GM18870 (cell line): ENCODE data around the gene TUBGCP5.
"Not testable (repeated sequence)": the region's sequence is repeated elsewhere in the genome, so short reads cannot be mapped to it uniquely, and the experiment has no call there.

Experiments
- ATAC-seq: cut with Tn5 transposase; IDR thresholded peaks from one replicate; pipeline ENCODE4 v1.9.1; 2021; ENCODE audit warnings: moderate library complexity; ENCODE audit not compliant: unreplicated experiment

TUBGCP5 gene

DNA sequence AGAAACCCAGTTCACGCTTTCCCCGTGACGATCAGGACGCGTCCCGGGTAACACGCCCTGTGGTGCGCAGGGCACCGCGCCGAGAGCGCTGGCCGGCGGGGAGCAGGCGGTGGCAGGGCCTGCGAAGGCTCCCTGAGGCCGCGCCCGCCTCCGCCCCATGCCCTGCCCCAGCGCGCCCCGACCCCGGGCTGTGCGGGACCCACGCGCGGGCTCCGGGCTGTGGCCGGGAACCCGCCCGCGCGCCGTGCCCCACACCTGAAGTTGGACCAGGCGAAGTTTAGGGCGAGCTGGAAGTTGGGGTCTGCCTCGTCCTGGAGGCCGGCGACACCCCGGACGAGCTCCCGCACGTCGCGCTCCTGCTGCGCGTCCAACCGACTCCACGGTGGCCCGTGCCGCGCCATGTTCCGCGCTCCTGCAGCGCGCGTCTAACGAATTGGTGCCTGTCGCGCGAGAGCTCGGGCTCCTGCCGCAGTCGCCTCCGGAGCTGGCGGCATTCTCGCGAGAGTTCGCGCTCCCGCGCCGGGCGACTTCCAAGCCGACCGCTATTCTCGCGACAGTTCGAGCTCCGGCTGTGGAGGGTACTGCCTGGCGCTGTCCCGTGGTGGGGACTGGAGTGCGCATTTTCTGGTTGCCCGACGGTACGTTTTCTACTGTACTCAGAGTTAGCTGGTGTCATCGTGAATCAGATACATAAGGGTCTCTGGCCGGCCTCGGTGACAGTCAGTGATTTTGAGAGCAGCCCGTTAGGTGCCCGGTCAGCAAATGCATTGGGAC, at the start of gene TUBGCP5:
TUBGCP5 (minus strand) TSS at position 427 of the 774 bp plus-strand sequence; CDS start at position 401, 26 bp downstream.
- peak; percentile 83 for ATAC-seq

DNA sequence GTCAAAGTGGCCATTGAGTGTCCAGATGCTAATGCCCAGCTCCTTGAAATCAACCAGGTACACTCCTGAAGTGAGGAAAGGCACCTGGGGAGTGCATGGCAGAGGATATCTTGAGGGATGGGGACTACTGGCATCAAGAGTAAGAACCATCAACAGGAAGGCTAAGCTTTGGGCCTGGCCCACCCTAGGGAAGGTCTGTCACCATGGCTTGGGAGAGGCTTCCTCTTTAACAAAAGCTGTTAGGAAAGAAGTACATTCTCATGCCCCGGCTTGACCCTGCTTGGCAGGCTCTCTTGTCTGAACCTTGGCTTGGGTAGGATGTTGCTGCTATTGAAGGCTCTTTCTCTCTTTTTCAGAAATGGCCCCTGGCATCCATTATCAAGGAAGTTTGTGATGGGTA, 43.7 kb upstream of the TUBGCP5 start:
- no peak for ATAC-seq

DNA sequence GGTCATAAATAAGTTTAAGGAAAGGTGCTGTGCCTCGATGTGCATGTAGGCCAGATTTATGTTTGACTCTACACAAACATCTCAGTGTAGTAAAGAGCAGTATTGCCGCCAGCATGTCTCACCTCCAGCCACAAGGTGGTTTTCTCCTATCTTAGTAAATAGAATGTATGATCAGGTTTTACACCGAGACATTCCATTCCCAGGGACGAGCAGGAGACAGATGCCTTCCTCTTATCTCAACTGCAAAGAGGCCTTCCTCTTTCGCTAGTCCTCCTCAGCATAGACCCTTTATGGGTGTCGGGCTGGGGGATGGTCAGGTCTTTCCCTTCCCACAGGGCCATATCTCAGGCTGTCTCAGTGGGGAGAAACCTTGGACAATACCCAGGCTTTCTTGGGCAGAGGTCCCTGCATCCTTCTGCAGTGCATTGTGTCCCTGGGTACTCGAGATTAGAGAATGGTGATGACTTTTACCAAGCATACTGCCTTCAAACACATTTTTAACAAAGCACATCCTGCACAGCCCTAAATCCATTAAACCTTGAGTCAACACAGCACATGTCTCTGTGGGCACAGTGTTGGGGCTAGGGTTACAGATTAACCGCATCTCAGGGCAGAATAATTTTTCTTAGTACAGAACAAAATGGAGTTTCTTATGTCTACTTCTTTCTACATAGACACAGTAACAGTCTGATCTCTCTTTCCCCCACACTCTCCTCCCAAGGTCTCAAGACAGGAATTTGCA, 42.8 kb upstream of the TUBGCP5 start:
- ATAC-seq: not testable (repeated sequence)

DNA sequence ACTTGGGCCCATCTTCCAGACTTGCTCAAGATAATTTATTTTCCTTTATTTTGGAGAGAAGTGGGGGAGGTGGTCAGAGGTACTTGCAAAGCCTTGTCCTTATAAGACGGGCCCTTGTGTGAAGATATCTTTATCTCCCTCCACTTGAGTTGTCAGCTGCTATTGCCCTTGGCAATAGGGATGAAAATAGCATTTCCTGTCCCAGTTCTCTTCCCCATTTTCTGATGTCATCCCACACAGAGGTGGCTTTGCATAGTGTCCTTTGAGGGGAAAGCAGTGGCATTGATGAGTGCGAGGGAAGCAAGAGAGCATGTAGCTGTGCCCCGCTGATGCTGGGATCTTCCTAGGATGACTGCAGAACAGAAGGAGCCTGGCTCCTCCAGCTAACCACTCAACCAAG, 41.9 kb upstream of the TUBGCP5 start:
- ATAC-seq: no peak

DNA sequence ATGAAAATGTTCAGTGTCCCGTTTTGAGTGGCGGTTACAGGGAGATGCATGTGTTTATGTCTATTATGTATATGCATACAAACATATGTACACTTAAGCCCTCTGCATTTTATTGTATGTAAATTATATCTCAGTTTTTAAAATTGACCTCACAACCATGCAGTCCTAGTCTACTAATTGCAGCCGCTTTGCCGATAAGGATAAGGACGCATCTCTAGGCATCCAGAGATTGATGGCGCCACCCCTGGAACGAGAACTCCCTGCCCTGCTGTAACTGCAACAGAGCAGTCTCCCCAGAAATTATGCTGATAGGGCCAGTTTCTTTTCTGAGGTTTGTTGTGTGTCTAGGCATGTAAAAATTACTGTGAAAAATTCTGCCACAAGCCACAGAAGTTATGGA, 40.4 kb upstream of the TUBGCP5 start:
- ATAC-seq: no peak

DNA sequence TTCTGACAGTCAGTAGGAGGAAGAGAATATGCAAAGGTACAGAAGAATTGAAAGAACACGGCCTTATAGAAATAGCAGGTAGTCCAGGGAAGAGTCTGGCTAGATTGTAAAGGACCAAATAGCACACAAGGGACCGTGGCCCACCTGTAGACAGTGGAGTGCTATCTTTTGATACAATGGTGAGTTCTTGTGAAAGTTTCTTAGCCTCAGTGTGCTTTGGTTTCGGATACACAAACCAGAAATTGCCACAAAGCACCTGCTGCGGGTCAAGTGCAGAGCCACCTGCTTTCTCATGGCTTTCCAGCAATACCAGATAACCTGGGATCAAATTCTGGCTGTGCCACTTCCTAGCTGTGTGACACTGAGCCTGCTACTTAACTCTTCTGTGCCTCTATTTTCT, 36.6 kb upstream of the TUBGCP5 start:
- no peak for ATAC-seq

DNA sequence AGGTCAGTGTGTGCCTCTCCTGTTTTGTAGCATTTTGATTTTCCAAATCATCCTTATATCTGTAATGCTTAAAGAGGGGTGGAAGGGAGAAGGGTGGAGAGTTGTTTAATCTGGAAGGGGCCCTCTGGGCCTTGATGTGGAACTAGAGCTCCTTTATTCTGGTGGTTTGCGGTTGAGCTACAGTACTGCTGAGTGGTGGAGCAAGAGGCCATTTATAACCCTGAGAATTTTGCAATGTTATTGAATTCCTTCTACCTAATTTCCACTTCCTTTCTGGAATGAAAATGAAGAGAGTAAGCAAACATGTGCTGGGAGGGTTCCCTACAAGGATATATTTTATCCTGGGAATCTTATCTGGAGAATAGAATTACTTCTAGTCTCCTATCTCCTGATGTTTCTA, 35.3 kb upstream of the TUBGCP5 start:
- ATAC-seq: no peak

DNA sequence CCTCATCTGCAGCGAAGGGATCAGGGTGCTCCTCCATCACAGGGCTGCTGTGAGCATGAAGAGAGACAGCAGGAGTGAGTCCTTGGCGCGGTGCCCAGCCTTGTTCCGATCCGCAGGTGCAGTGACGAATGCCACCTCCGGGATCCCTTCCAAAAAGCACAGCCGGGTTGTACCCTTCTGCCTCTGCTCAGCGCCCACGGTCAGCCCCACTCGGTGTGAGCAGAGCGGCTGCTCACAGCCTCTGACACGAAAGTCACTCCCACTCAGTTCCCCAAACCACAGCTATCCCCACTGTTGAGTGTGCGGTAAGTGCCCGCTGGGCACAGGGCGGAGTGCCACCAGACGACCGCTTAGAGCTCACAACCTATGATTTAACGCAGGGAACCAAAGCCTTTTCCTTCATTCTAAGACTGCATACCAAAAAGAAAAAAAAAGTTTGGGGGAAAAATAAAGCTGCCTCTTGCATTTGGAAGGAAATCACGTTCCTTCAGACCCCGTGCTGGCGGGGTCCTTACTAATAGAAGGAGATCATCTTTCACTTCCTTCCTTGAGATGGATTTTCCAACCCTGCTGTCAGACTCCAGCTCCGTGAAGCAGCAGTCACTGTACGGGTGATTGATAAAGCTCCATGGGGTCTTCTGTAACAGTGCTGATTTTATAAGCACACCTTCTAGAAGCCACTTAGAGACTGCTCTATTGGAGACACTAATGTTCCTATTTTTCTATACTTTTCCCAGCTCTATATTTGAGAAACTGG, 34.7 kb upstream of the TUBGCP5 start:
- no peak for ATAC-seq

DNA sequence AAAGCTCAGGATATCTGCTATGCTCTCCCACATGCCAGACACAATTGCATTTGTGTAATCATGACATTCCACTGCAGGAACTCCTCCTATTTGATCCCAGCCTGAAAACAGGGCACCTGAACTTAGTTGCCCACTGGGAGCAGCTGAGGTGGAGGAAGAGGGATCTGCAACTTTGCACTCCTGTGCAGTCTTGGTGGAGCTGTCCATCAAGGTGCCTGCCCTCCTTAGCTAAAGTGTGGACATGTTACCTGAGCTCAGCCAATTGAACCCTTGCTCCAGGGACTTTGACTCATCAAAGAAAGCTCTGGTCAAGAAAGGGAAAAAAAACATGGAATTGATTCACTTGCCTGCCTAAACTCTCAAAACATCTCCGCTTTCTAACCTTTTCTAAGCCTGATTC, 33.3 kb upstream of the TUBGCP5 start:
- ATAC-seq: no peak

DNA sequence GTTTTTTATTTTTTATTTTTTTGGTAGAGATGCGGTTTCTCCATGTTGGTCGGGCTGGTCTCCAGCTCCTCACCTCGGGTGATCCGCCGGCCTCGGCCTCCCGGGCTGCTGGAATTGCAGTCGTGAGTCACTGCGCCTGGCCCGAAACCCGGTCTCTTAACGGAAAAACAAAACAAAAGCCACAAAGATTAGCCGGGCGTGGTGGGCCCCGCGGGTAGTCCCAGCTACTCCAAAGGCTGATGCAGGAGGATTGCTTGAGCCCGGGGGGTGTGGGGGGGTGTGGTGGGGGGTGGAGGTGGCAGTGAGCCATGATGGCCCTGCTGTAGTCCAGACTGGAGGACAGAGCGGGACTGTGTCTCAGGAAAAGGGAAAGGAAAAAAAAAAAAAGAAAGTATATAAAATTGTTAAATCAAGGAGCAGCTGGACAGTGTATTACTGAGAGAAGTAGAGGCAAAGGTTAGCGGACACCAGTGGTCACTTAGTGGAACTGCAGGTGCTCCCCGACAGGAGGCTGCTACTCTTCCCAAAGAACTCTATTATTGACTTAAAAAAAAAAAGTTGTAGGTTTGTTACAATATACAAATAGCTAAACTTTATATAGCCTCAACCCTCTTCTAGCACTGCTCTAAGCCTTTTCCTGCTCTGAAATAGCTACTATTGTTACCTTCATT, 30.3 kb upstream of the TUBGCP5 start:
- ATAC-seq: no peak

DNA sequence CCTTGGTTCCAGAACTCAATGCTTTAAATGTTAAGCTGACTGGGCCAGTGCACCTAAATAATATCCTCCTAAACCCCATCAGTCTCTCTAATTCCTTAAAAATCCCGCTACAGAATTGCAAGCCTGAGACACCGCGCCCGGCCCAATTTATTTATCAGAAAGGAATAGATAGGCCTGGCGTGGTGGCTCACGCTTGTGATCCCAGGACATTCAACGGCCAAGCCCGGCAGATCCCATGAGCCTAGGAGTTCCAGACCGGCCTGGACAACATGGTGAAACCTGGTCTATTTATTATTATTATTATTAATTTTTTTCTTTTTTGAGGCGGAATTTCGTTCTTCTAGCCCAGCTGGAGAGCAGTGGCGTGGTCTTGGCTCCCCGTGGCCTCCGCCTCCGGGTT, 28.0 kb upstream of the TUBGCP5 start:
- no peak for ATAC-seq

DNA sequence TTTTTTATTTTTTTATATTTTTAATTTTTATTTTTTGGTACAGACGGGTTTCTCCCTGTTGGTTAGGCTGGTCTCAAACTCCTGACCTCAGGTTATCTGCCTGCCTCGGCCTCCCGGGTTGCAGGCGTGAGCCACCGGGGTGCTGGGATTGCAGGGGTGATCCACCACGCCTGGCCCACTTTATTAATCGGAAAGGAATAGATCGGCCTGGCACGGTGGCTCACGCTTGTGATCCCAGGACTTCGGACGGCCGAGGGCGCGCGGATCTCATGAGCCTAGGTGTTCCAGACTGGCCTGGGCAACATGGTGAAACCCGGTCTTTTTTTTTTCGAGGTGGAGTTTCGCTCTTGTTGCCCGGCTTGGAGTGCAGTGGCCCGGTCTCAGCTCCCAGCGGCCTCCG, 26.5 kb upstream of the TUBGCP5 start:
- no peak for ATAC-seq

DNA sequence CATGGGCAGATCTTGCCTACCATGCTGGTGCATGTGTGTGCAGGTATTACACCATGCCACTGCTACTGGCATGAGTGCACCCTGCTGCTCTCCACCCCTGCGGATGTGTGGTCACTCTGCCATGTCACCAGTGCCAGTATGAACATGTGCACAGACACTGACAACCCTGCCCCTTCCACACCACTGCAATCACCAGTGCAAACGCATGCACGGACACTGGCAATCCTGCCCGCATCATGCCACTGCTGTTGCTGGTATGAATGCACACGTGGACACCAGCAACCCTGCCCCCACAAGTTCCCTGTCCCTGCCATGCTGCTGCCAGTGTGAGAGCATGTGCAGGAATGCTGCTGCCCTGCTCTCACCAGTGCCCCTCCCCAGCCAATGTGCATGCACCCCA, 24.8 kb upstream of the TUBGCP5 start:
- no peak for ATAC-seq

DNA sequence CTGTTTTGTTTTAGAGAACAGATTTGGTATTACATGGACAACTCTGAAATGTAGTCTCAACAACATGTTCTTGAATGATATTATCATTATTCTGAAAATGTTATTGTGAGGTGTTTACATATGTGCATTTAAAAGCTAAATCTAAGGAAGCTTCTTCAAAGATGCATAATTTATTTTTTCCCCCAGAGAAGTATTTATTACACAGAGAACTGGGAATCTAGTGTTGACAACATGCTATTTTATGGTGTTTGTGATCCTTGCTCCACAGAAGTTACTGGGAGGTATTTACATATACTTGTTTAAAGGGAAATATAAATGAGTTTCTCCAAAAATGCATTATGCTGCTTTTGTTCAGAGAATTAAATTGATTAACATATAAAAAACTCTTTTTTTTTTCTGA, 18.3 kb upstream of the TUBGCP5 start:
- no peak for ATAC-seq

DNA sequence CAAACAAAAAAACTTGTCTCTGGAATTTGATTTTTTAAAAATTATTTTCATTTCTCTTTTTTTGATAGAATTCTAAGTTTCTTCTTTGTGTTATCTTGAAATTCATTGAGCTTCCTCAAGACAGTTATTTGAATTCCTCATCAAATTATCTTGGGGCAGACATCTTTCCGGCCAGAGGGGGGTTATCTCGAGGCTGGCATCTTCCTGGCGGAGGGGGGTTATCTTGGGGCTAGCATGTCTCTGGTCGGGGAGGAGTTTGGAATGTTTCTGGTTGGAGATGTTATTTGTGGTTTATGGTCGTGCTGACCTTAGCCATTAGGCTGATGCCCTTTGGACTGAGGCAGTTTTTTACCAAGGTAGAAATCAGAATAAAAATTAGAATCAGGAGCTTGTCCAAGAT, 15.9 kb upstream of the TUBGCP5 start:
- ATAC-seq: no peak

DNA sequence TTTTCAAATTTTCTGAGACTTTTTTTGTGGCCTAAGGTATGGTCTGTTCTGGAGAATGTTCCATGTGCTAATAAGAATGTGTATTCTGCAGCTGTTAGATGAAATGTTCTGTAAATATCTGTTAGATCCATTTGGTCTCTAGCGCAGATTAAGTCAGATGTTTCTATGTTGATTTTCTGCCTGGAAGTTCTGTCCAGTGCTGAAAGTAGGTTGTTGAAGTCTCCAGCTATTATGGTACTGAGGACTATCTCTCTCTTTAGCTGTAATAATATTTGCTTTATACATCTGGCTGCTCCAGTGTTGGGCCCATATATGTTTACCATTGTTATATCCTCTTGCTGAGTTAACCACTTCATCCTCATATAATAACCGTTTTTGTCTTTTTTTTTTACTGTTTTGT, 13.2 kb upstream of the TUBGCP5 start:
- no peak for ATAC-seq

DNA sequence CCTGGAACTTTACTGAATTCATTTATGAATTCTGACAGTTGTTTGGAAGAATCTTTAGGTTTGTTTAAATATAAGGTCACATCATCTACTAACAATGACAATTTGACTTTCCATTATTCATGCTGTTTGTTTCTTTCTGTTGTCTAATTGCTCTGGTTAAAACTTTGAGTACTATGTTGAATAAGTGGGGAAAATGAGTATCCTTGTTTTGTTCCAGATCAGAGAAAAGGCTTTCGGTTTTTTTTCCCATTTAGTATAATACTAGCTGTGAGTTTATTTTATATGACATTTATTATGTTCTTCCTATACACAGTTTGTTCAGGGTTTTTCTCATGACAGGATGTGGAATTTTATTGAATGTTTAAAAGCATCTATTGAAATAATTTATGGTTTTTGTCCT, 11.3 kb upstream of the TUBGCP5 start:
- ATAC-seq: no peak

DNA sequence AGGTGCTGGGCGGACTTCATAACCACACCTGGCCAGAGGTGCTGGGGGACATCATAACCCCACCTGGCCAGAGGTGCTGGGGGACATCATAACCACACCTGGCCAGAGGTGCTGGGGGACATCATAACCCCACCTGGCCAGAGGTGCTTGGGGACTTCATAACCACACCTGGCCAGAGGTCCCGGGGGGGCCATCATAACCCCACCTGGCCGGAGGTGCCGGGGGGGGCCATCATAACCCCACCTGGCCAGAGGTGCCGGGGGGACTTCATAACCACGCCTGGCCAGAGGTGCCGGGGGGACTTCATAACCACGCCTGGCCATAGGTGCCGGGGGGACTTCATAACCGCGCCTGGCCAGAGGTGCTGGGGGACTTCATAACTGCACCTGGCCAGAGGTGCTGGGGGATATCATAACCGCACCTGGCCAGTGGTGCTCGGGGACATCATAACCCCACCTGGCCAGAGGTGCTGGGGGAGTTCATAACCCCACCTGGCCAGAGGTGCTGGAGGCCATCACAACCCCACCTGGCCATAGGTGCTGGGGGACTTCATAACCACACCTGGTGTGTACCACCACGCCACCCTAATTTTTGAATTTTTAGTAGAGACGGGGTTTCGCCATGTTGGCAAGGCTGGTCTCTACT, 10.7 kb upstream of the TUBGCP5 start:
- no peak for ATAC-seq

DNA sequence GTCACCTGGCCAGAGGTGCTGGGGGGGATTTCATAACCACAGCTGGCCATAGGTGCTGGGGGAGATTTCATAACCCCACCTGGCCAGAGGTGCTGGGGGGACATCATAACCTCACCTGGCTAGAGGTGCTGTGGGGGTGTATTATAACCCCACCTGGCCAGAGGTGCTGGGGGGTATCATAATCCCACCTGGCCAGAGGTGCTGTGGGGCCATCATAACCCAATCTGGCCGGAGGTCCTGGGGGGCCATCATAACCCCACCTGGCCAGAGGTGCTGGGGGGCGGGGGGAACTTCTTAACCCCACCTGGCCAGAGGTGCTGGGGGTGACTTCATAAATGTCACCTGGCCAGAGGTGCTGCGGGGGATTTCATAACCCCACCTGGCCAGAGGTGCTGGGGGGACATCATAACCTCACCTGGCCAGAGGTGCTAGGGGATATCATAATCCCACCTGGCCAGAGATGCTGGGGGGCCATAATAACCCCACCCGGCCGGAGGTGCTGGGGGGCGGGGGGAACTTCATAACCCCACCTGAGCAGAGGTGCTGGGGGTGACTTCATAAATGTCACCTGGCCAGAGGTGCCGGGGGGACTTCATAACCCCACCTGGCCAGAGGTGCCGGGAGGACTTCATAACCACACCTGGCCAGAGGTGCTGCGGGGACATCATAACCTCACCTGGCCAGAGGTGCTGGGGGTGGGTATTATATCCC, 9.4 kb upstream of the TUBGCP5 start:
- not testable (repeated sequence) for ATAC-seq

DNA sequence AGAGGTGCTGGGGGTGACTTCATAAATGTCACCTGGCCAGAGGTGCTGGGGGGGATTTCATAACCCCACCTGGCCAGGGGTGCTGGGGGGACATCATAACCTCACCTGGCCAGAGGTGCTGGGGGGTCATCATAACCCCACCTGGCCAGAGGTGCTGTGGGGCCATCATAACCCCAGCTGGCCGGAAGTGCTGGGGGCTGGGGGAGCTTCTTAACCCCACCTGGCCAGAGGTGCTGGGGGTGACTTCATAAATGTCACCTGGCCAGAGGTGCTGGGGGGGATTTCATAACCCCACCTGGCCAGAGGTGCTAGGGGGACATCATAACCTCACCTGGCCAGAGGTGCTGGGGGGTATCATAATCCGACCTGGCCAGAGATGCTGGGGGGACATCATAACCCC, 4.6 kb upstream of the TUBGCP5 start:
- ATAC-seq: not testable (repeated sequence)
